GM12878 (cell line): ENCODE measurements around the gene CTNNA1.

Experiments
- BACH1 ChIP-seq: fragments of 450-650 bp; IDR thresholded peaks from 2 replicates; pipeline ENCODE4 v1.6.1; 2017; ENCODE audit warnings: mild to moderate bottlenecking, borderline replicate concordance
- BHLHE40 ChIP-seq, 2 experiments: fragments of 450-650 bp in 1 of 2; IDR thresholded peaks; 2 replicates each; pipeline ENCODE4 v1.6.1; 2011 to 2017; ENCODE audit warnings: low read depth in 2 of 2, borderline replicate concordance in 1 of 2, improper control_type of control experiment in 1 of 2, low read length in 1 of 2, mild to moderate bottlenecking in 1 of 2
- BMI1 ChIP-seq: fragments of 450-650 bp; IDR thresholded peaks from 2 replicates; pipeline ENCODE4 v1.6.1; 2016; ENCODE audit warnings: mild to moderate bottlenecking, moderate library complexity, borderline replicate concordance
- CBX3 ChIP-seq: fragments of 200-600 bp; sonication (generic); IDR thresholded peaks from 2 replicates; pipeline ENCODE4 v1.6.1; 2016; ENCODE audit warnings: low read depth, borderline replicate concordance
- CEBPB ChIP-seq, 2 experiments: fragments of 150-350 bp in 1 of 2; IDR thresholded peaks; 2 replicates each; pipeline ENCODE4 v1.6.1; 2012 to 2014; ENCODE audit warnings: low read depth in 2 of 2, low read length in 2 of 2, borderline replicate concordance in 1 of 2, inconsistent platforms in 1 of 2
- CTCF ChIP-seq, 3 experiments: IDR thresholded peaks in 2 of 3; conservative IDR thresholded peaks in 1 of 3; 2 replicates each; pipeline ENCODE4 v1.5.1; 2011; ENCODE audit warnings: low read depth in 3 of 3, low read length in 3 of 3, mild to moderate bottlenecking in 3 of 3, control low read depth in 2 of 3, moderate library complexity in 2 of 3, inconsistent platforms in 1 of 3, mixed read lengths in 1 of 3; ENCODE audit not compliant: control insufficient read depth in 2 of 3, insufficient read depth in 1 of 3; ENCODE audit errors: extremely low read depth in 1 of 3
- EP300 ChIP-seq, 2 experiments: fragments of 150-350 bp in 1 of 2; IDR thresholded peaks; 2 replicates each; pipeline ENCODE4 v1.6.1; 2011 to 2012; ENCODE audit warnings: low read depth in 2 of 2, low read length in 2 of 2, borderline replicate concordance in 1 of 2, improper control_type of control experiment in 1 of 2, inconsistent platforms in 1 of 2; ENCODE audit not compliant: control insufficient read depth in 1 of 2
- HCFC1 ChIP-seq: fragments of 150-350 bp; IDR thresholded peaks from 2 replicates; pipeline ENCODE4 v1.6.1; 2014; ENCODE audit warnings: low read length
- KDM1A ChIP-seq: fragments of 200-600 bp; sonication (generic); IDR thresholded peaks from 2 replicates; pipeline ENCODE4 v1.6.1; 2016; ENCODE audit warnings: borderline replicate concordance
- SIN3A ChIP-seq: IDR thresholded peaks from 2 replicates; pipeline ENCODE4 v1.6.1; 2012; ENCODE audit warnings: low read depth, low read length, improper control_type of control experiment
- TAF1 ChIP-seq: IDR thresholded peaks from 2 replicates; pipeline ENCODE4 v1.6.1; 2011; ENCODE audit warnings: mild to moderate bottlenecking, low read depth, low read length, borderline replicate concordance
- TCF12 ChIP-seq: IDR thresholded peaks from 2 replicates; pipeline ENCODE4 v1.6.1; 2011; ENCODE audit warnings: low read depth, mild to moderate bottlenecking, low read length
- YY1 ChIP-seq: IDR thresholded peaks from 2 replicates; pipeline ENCODE4 v1.6.1; 2011; ENCODE audit warnings: low read depth, mild to moderate bottlenecking, low read length
- ZNF274 ChIP-seq: IDR thresholded peaks from one replicate; pipeline ENCODE4 v1.8.0; 2011; ENCODE audit not compliant: insufficient read length, insufficient read depth

- TF ChIP-seq KDM1A (no peak), CTCF (IDR thresholded peaks at IDR 0.05 in 2 of 3, conservative IDR thresholded peaks at IDR 0.05 in 1 of 3; ENCODE audit: control insufficient read depth in 2 of 3, extremely low read depth in 1 of 3, insufficient read depth in 1 of 3, low read depth in 3 of 3, low read length in 3 of 3) (no peak), TAF1 (no peak), YY1 (no peak), SIN3A (no peak), EP300 (IDR thresholded peaks at IDR 0.05; ENCODE audit: borderline replicate concordance in 1 of 2, control insufficient read depth in 1 of 2, low read depth in 2 of 2, low read length in 2 of 2) (no peak), BACH1 (no peak), CBX3 (no peak), BMI1 (no peak), CEBPB (IDR thresholded peaks at IDR 0.05; ENCODE audit: borderline replicate concordance in 1 of 2, low read depth in 2 of 2, low read length in 2 of 2) (no peak), BHLHE40 (IDR thresholded peaks at IDR 0.05; ENCODE audit: borderline replicate concordance in 1 of 2, low read depth in 2 of 2, low read length in 1 of 2) (no peak), TCF12 (no peak), ZNF274 (no peak), HCFC1 (no peak)
These were observed 145.1 kb downstream of the CTNNA1 start for GRCh38 chr5:138898299-138898698.
